ENCODE data around the gene ALOXE3. TPM values are rescaled to one million over a fixed set of nuclear protein-coding genes. Genes with fewer than 3 reads are reported as not detected.

ALOXE3 gene
- total RNA-seq, 4 donors from 2014 or later: not detected

DNA sequence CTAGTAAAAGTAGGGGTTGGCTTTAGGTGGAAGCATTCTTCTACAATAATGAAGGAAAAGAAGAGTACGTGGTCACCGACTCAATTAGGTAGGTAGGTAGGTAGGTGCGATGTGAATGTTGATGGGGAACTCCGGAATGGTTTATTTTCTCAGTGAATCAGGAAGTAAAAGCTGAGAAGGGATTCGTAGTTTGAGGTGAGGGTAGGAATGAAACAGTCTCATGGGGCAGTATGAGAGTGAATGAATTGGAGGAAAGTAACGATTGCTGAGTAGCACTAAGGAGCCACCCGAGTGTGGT is 20.0 kb upstream of the ALOXE3 start:
- TF ChIP-seq POLR2A (IDR thresholded peaks at IDR 0.05; ENCODE audit: low read depth) (no peak), EP300 (IDR thresholded peaks at IDR 0.05) (no peak), POLR2AphosphoS5 (IDR thresholded peaks at IDR 0.05) (no peak)
- TF ChIP-seq, protein P1, sequence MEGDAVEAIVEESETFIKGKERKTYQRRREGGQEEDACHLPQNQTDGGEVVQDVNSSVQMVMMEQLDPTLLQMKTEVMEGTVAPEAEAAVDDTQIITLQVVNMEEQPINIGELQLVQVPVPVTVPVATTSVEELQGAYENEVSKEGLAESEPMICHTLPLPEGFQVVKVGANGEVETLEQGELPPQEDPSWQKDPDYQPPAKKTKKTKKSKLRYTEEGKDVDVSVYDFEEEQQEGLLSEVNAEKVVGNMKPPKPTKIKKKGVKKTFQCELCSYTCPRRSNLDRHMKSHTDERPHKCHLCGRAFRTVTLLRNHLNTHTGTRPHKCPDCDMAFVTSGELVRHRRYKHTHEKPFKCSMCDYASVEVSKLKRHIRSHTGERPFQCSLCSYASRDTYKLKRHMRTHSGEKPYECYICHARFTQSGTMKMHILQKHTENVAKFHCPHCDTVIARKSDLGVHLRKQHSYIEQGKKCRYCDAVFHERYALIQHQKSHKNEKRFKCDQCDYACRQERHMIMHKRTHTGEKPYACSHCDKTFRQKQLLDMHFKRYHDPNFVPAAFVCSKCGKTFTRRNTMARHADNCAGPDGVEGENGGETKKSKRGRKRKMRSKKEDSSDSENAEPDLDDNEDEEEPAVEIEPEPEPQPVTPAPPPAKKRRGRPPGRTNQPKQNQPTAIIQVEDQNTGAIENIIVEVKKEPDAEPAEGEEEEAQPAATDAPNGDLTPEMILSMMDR (IDR thresholded peaks at IDR 0.05): no peak
- no peaks in the 10 kb centered on the region for H3K9me3 ChIP-seq
- DNase-seq (ENCODE audit: extremely low spot score): no peak
- H3K4me1 ChIP-seq: peaks cover 31 to 58% (median 56%) of the 10 kb centered on the region in 4 donors
- WGBS: 3% methylated on average over 7 of the region's 7 CpGs
- H3K27me3 ChIP-seq: no peaks in the 10 kb centered on the region
- intact Hi-C loops (cut with DNase I): loop anchor here (1.0 kb wide), 1 partner anchor 20 kb away; no protein-coding TSS in a partner anchor
- H3K36me3 ChIP-seq: peaks cover 40 to 42% (median 41%) of the 10 kb centered on the region in 4 donors
- H3K27ac ChIP-seq (replicated peaks in 1 of 4): peak overlapping the region; percentile 85 to 100 (median 97)
- peak overlapping the region; percentile 2 to 31 (median 20) for H3K4me3 ChIP-seq

DNA sequence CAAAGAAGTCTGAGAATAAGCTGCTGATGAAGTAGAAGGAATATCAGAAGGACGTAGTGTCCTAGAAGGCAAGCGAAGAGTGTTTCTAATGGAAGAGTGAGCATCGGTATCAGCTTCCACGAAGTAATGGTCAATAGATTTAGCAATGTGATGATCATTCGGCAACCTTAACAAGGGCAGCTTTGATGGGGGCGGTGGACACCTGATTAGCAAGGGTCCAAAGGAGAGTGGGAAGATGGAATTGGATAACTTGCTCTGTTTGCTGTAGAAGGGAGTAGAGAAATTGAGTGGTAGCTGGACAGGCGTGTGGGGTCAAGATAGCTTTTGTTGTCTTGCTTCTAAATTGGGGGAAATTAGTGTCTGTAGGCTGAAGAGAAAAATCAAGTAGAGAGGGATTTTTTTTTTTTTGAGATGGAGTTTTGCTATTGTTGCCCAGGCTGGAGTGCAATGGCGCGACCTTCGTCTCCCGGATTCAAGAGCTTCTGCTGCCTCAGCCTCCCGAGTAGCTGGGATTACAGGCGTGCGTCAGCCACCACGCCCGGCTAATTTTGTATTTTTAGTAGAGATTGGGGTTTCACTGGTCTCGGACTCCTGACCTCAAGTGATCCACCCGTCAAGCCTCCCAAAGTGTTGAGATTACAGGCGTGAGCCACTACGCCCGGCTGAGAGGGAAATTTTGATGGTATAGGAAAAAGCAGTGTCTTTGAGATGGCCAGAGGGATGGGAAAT is 19.5 kb upstream of the ALOXE3 start:
- DNase-seq (ENCODE audit: extremely low spot score): no peak
- peaks cover 35 to 36% (median 35%) of the 10 kb centered on the region in 4 donors for H3K36me3 ChIP-seq
- TF ChIP-seq POLR2A (IDR thresholded peaks at IDR 0.05; ENCODE audit: low read depth) (no peak), POLR2AphosphoS5 (IDR thresholded peaks at IDR 0.05) (no peak), EP300 (IDR thresholded peaks at IDR 0.05) (no peak)
- TF ChIP-seq, protein P1 (IDR thresholded peaks at IDR 0.05): no peak
- intact Hi-C loops (cut with DNase I): loop anchor here (1.0 kb wide), 1 partner anchor 20 kb away; no protein-coding TSS in a partner anchor
- no peaks in the 10 kb centered on the region for H3K27me3 ChIP-seq
- peak overlapping the region; percentile 2 to 31 (median 20) for H3K4me3 ChIP-seq
- no peaks in the 10 kb centered on the region for H3K9me3 ChIP-seq
- H3K27ac ChIP-seq (replicated peaks in 1 of 4): peak overlapping the region; percentile 85 to 100 (median 97)
- 32% methylated on average over 21 of the region's 21 CpGs for WGBS
- peaks cover 31 to 52% (median 51%) of the 10 kb centered on the region in 4 donors for H3K4me1 ChIP-seq

DNA sequence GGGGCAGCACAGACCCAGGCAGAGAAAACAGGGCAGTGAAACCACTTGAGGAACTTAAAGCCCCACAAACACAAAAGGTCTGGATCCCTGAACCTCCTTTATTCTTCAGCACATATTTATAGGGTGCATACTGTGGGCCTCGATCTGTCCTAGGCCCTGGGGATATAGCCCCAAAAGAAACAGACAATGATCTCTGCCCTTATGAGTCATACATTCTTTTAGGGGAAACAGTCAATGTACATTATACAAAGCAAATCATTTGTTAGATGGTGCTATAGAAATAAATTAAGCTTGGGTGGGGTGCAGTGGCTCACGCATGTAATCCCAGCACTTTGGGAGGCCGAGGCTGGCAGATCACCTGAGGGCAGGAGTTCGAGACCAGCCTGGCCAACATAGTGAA is 15.6 kb upstream of the ALOXE3 start:
- intact Hi-C loops (cut with DNase I): no loop called here
- H3K4me1 ChIP-seq: peaks cover 8 to 14% (median 12%) of the 10 kb centered on the region in 4 donors
- no peaks in the 10 kb centered on the region for H3K9me3 ChIP-seq
- no peaks in the 10 kb centered on the region for H3K36me3 ChIP-seq
- no peak for DNase-seq (ENCODE audit: extremely low spot score)
- TF ChIP-seq POLR2AphosphoS5 (IDR thresholded peaks at IDR 0.05): no peak
- TF ChIP-seq, protein P1 (IDR thresholded peaks at IDR 0.05): no peak
- no peak for TF ChIP-seq POLR2A (IDR thresholded peaks at IDR 0.05; ENCODE audit: low read depth)
- no peak for TF ChIP-seq EP300 (IDR thresholded peaks at IDR 0.05)
- H3K27me3 ChIP-seq: peaks cover 0 to 20% (median 0%) of the 10 kb centered on the region in 4 donors
- H3K27ac ChIP-seq (replicated peaks in 1 of 4): no peak overlapping the region
- 89% methylated on average over 4 of the region's 4 CpGs for WGBS
- H3K4me3 ChIP-seq: no peak overlapping the region

DNA sequence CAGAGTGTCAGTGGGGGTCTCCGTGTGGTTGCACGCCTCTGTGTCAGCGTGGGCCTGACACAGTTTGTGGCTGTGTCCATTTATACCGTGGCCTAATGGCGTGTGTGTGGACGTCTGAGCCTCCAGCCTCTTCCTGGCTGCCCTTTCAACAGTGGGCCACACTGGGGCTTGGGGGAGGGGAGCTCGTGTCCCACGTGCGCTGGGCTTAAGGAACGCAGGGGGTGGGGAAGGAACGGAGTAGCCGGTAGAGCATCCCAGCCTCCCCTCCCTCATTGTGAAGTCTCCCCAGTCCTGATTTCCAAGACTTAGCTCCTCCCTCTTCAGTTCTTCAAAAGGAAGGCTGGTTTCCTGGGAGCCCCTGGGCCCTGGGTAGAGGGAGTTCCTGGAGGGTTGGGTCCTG is 15.1 kb upstream of the ALOXE3 start:
- no peak for DNase-seq (ENCODE audit: extremely low spot score)
- H3K36me3 ChIP-seq: no peaks in the 10 kb centered on the region
- H3K27ac ChIP-seq (replicated peaks in 1 of 4): no peak overlapping the region
- no peaks in the 10 kb centered on the region for H3K9me3 ChIP-seq
- H3K4me1 ChIP-seq: peaks cover 6 to 8% (median 8%) of the 10 kb centered on the region in 4 donors
- intact Hi-C loops (cut with DNase I): no loop called here
- peaks cover 0 to 25% (median 0%) of the 10 kb centered on the region in 4 donors for H3K27me3 ChIP-seq
- WGBS: 66% methylated on average over 9 of the region's 12 CpGs
- H3K4me3 ChIP-seq: no peak overlapping the region
- TF ChIP-seq POLR2AphosphoS5 (IDR thresholded peaks at IDR 0.05) (no peak), POLR2A (IDR thresholded peaks at IDR 0.05; ENCODE audit: low read depth) (no peak), EP300 (IDR thresholded peaks at IDR 0.05) (no peak)
- TF ChIP-seq, protein P1 (IDR thresholded peaks at IDR 0.05): no peak
